BLaER1 treated with 17β-estradiol and CSF1 and Interleukin-3, amounts not matched to agents 10 nM and 100 nM (cell line): ENCODE measurements around the gene PPA1.
A peak's percentile ranks its signal among the peaks of the same experiment; 100 is the strongest.
"Not testable (repeated sequence)": the region's sequence is repeated elsewhere in the genome, so short reads cannot be mapped to it uniquely, and the experiment has no call there.

ENCODE experiments used
- H3K27ac ChIP-seq, 11 experiments: shearing (Covaris generic); formaldehyde crosslinking; 2 replicates each; pipeline ENCODE4 v1.8.1; 2022
- H3K27me3 ChIP-seq, 11 experiments: shearing (Covaris generic); formaldehyde crosslinking; 2 replicates each; pipeline ENCODE4 v1.8.1; 2022
- H3K36me3 ChIP-seq, 11 experiments: shearing (Covaris generic); formaldehyde crosslinking; 2 replicates each; pipeline ENCODE4 v1.8.1; 2022
- H3K4me1 ChIP-seq, 10 experiments: shearing (Covaris generic); formaldehyde crosslinking; 2 replicates each; pipeline ENCODE4 v1.8.1; 2022
- H3K4me2 ChIP-seq, 11 experiments: shearing (Covaris generic); formaldehyde crosslinking; 2 replicates each; pipeline ENCODE4 v1.8.1; 2022
- H3K4me3 ChIP-seq, 10 experiments: shearing (Covaris generic); formaldehyde crosslinking; 2 replicates each; pipeline ENCODE4 v1.8.1; 2022
- H3K9ac ChIP-seq, 11 experiments: shearing (Covaris generic); formaldehyde crosslinking; 2 replicates each; pipeline ENCODE4 v1.8.1; 2022
- H3K9me3 ChIP-seq, 11 experiments: shearing (Covaris generic); formaldehyde crosslinking; replicated peaks in 1 of 11; 2 replicates each; pipeline ENCODE4 v1.8.1; 2022
- H4K20me1 ChIP-seq, 11 experiments: shearing (Covaris generic); formaldehyde crosslinking; 2 replicates each; pipeline ENCODE4 v1.8.1; 2022
- Cebpa-rat ChIP-seq, 11 experiments: shearing (Covaris generic); IDR thresholded peaks; 2 replicates each; pipeline ENCODE4 v1.8.1; 2022

PPA1 gene

DNA sequence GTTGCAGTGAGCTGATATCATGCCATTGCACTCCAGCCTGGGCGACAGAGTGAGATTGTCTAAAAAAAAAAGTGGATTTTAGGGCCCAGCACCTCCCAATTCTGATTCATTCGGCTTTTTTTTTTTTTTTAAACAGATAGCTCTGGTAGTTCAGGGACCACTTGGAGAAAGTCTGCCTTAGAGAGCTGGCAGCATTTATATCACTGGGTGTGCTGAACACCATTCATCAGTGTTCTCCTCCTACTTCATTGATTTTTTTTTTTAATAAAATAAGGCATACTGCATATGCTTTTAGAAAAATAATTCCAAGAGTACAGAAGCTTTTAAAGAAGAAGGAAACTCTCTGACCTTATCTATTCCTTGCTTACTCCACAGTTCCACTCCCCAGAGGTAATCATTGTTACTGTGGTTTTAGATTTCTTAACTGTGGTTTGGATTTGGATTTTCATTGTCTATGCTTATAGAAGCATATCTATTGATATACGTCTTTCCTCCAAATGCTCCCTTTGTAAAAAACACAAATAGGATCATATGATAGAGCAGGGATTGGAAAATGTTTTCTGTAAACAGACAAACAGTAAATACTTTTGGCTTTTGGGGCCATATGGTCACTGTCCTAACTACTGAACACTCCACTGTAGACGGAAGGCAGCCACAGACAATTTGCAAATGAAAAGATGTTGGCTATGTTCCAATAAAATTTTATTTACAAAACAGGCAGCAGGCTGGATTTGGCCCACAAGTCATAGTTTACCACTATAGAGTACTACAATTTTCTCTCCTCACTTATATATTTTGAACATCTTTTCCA, 41.9 kb downstream of the PPA1 start:
- Histone ChIP-seq H3K9me3 (no peaks in the 10 kb centered on the region), H4K20me1 (no peaks in the 10 kb centered on the region; a peak in 1 of 22 replicates), H3K36me3 (peaks cover 0 to 13% (median 7%) of the 10 kb centered on the region in 11 experiments; a peak in 10 of 22 replicates), H3K4me2 (peak overlapping the region in 10 of 11 experiments; percentile 17 to 65 (median 46); a peak in 17 of 22 replicates), H3K4me3 (no peak overlapping the region), H3K4me1 (peaks cover 9 to 35% (median 19%) of the 10 kb centered on the region in 10 experiments; a peak in 19 of 20 replicates), H3K27ac (0 out of 22 replicates have a peak overlapping the region, but pooled peaks of 1 of the 11 experiments have one; percentile 3), H3K27me3 (no peaks in the 10 kb centered on the region), H3K9ac (no peak overlapping the region; a peak in 1 of 22 replicates)
- no peak for TF ChIP-seq Cebpa-rat (IDR thresholded peaks at IDR 0.05)

GRCh38 chr10:70190581-70190980, 42.6 kb downstream of the PPA1 start:
- no peak overlapping the region for H3K9ac ChIP-seq
- no peaks in the 10 kb centered on the region for H4K20me1 ChIP-seq
- H3K9me3 ChIP-seq: no peaks in the 10 kb centered on the region
- H3K27ac ChIP-seq: no peak overlapping the region
- H3K4me1 ChIP-seq: peaks cover 9 to 35% (median 19%) of the 10 kb centered on the region in 10 experiments; a peak in 19 of 20 replicates
- H3K27me3 ChIP-seq: no peaks in the 10 kb centered on the region
- no peak for TF ChIP-seq Cebpa-rat (IDR thresholded peaks at IDR 0.05)
- H3K4me2 ChIP-seq: peak overlapping the region in 5 of 11 experiments; percentile 30 to 65 (median 45); a peak in 5 of 22 replicates
- peaks cover 0 to 6% (median 0%) of the 10 kb centered on the region in 11 experiments; a peak in 6 of 22 replicates for H3K36me3 ChIP-seq
- no peak overlapping the region for H3K4me3 ChIP-seq

DNA sequence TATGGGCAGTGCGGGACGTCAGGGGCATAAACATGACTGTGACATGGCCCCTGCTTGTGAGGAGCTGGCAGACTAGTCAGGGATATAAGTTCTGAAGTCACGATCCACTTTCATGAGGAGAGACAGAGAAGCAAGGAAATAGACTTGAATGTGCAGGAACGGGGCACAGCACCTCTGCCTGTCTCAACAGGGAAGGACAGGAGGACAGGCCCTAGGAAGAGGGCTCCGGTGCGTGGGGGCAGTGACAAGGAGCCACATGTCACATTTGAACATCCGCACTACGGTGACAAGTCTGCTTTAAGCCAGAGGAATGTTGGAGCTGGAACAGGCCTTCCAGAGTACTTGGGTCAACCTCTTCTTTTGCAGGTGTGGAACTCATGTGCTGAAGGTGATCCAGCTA, 43.1 kb downstream of the PPA1 start:
- no peaks in the 10 kb centered on the region for H4K20me1 ChIP-seq
- H3K4me1 ChIP-seq: peaks cover 9 to 35% (median 19%) of the 10 kb centered on the region in 10 experiments; a peak in 19 of 20 replicates
- no peak overlapping the region for H3K4me3 ChIP-seq
- H3K27me3 ChIP-seq: no peaks in the 10 kb centered on the region
- H3K9ac ChIP-seq: no peak overlapping the region
- H3K4me2 ChIP-seq: no peak overlapping the region
- peaks cover 0 to under 1% (median 0%) of the 10 kb centered on the region in 11 experiments; a peak in 2 of 22 replicates for H3K36me3 ChIP-seq
- H3K9me3 ChIP-seq: no peaks in the 10 kb centered on the region
- TF ChIP-seq Cebpa-rat (IDR thresholded peaks at IDR 0.05): no peak
- H3K27ac ChIP-seq: no peak overlapping the region

DNA sequence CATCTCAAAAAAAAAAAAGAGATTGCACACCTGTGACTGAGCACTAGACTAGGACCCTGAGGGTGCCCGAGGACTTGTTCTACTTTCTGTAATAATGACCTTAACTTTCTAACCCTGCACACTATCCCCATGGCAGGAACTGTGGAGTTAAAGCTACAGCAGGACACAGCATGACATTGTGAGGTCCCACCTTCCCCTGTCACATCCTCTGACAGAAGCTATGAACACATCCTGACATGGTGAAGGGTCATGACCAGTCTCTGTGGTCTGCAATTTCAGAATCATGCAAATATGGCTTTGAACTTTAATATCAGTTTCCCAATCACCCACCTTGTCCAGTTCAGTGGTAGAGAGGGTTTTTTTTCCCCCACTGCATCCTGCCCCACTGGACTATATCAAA, 44.5 kb downstream of the PPA1 start:
- H3K4me1 ChIP-seq: peaks cover 9 to 32% (median 19%) of the 10 kb centered on the region in 10 experiments; a peak in 19 of 20 replicates
- no peak overlapping the region for H3K9ac ChIP-seq
- no peaks in the 10 kb centered on the region for H3K9me3 ChIP-seq
- no peak overlapping the region for H3K27ac ChIP-seq
- H3K36me3 ChIP-seq: no peaks in the 10 kb centered on the region
- no peak for TF ChIP-seq Cebpa-rat (IDR thresholded peaks at IDR 0.05)
- H4K20me1 ChIP-seq: no peaks in the 10 kb centered on the region
- H3K4me3 ChIP-seq: no peak overlapping the region
- H3K27me3 ChIP-seq: no peaks in the 10 kb centered on the region
- H3K4me2 ChIP-seq: no peak overlapping the region

GRCh38 chr10:70186571-70186970, 46.7 kb downstream of the PPA1 start:
- Histone ChIP-seq H3K27me3 (no peaks in the 10 kb centered on the region), H3K4me2 (no peak overlapping the region), H4K20me1 (no peaks in the 10 kb centered on the region), H3K4me3 (no peak overlapping the region), H3K4me1 (peaks cover 10 to 16% (median 12%) of the 10 kb centered on the region in 10 experiments), H3K27ac (no peak overlapping the region), H3K36me3 (no peaks in the 10 kb centered on the region), H3K9ac (no peak overlapping the region), H3K9me3 (no peaks in the 10 kb centered on the region)
- no peak for TF ChIP-seq Cebpa-rat (IDR thresholded peaks at IDR 0.05)

DNA sequence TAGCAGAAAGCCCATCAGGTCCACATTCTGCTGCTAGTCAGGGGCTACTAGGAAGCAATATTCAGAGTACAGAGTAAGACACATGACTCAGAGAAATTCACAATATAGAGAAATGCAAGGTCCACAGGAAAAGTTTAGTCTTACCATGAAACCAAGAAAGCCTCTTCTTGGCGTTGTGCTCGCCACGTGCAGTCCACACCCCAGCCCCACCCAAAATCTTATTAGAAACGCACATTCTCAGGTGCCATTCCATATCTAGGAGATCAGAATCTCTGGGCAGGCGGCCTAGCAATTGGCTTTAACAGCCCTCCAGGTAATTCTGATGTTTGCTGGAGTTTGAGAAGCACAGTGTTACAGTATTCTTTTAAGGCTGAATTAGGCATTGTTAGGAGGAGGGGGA, 47.1 kb downstream of the PPA1 start:
- no peak overlapping the region for H3K4me3 ChIP-seq

DNA sequence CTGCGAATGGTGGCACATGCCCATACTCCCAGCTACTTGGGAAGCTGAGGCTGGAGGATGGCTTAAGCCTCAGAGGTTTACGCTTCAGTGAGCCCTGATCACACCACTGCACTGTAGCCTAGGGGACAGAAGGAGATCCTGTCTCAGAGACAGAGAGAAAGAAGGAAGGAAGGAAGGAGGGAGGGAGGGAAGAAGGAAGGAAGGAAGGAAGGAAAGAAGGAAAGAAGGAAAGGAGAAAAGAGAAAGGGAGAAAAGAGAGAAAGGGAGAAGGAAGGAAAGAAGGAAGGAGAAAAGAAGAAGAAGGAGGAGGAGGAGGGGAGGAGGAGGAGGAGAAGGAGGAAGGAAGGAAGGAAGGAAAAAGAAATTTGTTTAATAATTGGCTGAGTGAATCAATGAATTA, 49.9 kb downstream of the PPA1 start:
- Histone ChIP-seq H3K9ac (no peak overlapping the region), H3K4me2 (peak overlapping the region in 6 of 11 experiments; percentile 12 to 38 (median 30); a peak in 6 of 22 replicates), H3K4me1 (peaks cover 0 to 10% (median 4%) of the 10 kb centered on the region in 10 experiments; a peak in 10 of 20 replicates), H4K20me1 (no peaks in the 10 kb centered on the region), H3K27me3 (no peaks in the 10 kb centered on the region), H3K9me3 (peaks cover 0 to 19% (median 12%) of the 10 kb centered on the region in 11 experiments; a peak in 16 of 22 replicates), H3K4me3 (no peak overlapping the region), H3K36me3 (no peaks in the 10 kb centered on the region), H3K27ac (no peak overlapping the region)
- TF ChIP-seq Cebpa-rat (IDR thresholded peaks at IDR 0.05): no peak

More for the DNA sequence above, 47.1 kb downstream of the PPA1 start:
- H4K20me1 ChIP-seq: no peaks in the 10 kb centered on the region
- TF ChIP-seq Cebpa-rat (IDR thresholded peaks at IDR 0.05): no peak
- H3K27me3 ChIP-seq: no peaks in the 10 kb centered on the region
- H3K4me2 ChIP-seq: no peak overlapping the region
- H3K4me1 ChIP-seq: peaks cover 5 to 11% (median 7%) of the 10 kb centered on the region in 10 experiments; a peak in 18 of 20 replicates
- no peak overlapping the region for H3K9ac ChIP-seq
- H3K9me3 ChIP-seq: no peaks in the 10 kb centered on the region
- H3K27ac ChIP-seq: no peak overlapping the region
- H3K36me3 ChIP-seq: no peaks in the 10 kb centered on the region

- not testable (repeated sequence) for H3K27ac ChIP-seq, H3K9ac ChIP-seq, H3K27me3 ChIP-seq, H3K4me2 ChIP-seq, H4K20me1 ChIP-seq, H3K4me3 ChIP-seq, H3K36me3 ChIP-seq
- H3K9me3 ChIP-seq: peaks cover 0 to 19% (median 12%) of the 10 kb centered on the region in 11 experiments; a peak in 16 of 22 replicates
- peaks cover 2 to 12% (median 7%) of the 10 kb centered on the region in 10 experiments; a peak in 18 of 20 replicates for H3K4me1 ChIP-seq
Observed at GRCh38 chr10:70179209-70179608, 54.0 kb downstream of the PPA1 start.

DNA sequence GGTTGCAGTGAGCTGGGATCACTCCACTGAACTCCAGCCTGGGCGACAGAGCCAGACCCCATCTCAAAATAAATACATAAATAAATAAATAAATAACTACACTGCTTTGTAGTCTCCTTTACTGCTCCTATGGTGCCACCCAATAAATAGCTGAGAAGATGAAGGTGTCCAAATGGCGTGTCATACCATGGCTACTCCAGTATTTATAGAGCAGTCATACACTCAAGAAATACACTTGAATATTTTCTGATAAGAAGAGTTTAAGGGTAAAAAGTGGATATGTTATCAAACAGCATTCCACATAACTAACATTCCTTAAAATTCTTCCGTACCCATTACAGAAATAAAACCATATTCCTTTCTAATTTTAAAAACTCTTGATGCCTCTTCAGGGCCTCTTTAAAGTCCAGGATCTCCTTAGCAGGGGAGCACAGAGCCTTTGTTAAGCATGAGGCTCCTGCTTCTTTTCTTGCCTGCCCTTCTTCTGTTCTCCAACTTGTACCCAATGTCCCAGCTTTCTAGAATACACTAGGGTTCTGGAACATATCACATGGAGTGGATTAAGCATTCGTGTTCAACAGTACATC, 55.0 kb downstream of the PPA1 start:
- no peak for TF ChIP-seq Cebpa-rat (IDR thresholded peaks at IDR 0.05)
- Histone ChIP-seq H3K36me3 (no peaks in the 10 kb centered on the region), H3K27ac (no peak overlapping the region), H3K4me3 (no peak overlapping the region), H3K27me3 (no peaks in the 10 kb centered on the region), H3K4me2 (no peak overlapping the region), H3K9me3 (peaks cover 0 to 19% (median 12%) of the 10 kb centered on the region in 11 experiments; a peak in 16 of 22 replicates), H3K4me1 (peaks cover 8 to 13% (median 12%) of the 10 kb centered on the region in 10 experiments; a peak in 19 of 20 replicates), H4K20me1 (no peaks in the 10 kb centered on the region), H3K9ac (no peak overlapping the region)
